Caco-2 (cell line): ENCODE data around the gene SDHB. TPM values are rescaled to one million over a fixed set of nuclear protein-coding genes. Genes with fewer than 3 reads are reported as not detected.

ENCODE experiments used
- BruUV-seq: library from RNA; stranded (reverse); fragments of 400-500 nt; replicated peaks from 2 replicates; lab custom pipeline; 2021; lab: Mats Ljungman, UMichigan
- CTCF ChIA-PET: fragments of 300-600 bp; sonication (Branson Sonifier 250); formaldehyde crosslinking; loops from one replicate; lab custom pipeline; 2022; ENCODE audit warnings: antibody characterized with exemption; lab: Charles Lee
- POLR2A ChIA-PET: fragments of 300-600 bp; sonication (Branson Sonifier 250); formaldehyde crosslinking; loops from one replicate; lab custom pipeline; 2022; ENCODE audit warnings: antibody characterized with exemption; lab: Charles Lee
- DNase-seq, 2 experiments: peaks; one replicate each; pipeline versions ENCODE4 v3.0.0 to v3.0.0-alpha.2; 2020 to 2022
- H3K27me3 ChIP-seq: replicated peaks from 2 replicates; pipeline ENCODE4 v1.6.0; 2011; ENCODE audit warnings: low read length; ENCODE audit not compliant: control insufficient read depth, insufficient read depth
- H3K36me3 ChIP-seq: 2 replicates; pipeline ENCODE4 v1.5.1; 2011; ENCODE audit warnings: low read length; ENCODE audit not compliant: control insufficient read depth, insufficient read depth
- H3K4me1 ChIP-seq: fragments of 250-450 bp; sonication (Bioruptor Pico); 2 replicates; pipeline ENCODE4 v1.5.1; 2020; ENCODE audit warnings: mild to moderate bottlenecking
- H3K4me3 ChIP-seq: 2 replicates; pipeline ENCODE4 v1.5.1; 2011; ENCODE audit warnings: low read depth, mild to moderate bottlenecking, control low read depth, low read length
- H3K9me3 ChIP-seq: fragments of 250-450 bp; sonication (Bioruptor Pico); 2 replicates; pipeline ENCODE4 v1.5.1; 2020; ENCODE audit warnings: mild to moderate bottlenecking, moderate library complexity
- H3K27ac Mint-ChIP-seq: one replicate; pipeline ENCODE4 v1.8.0; 2022; ENCODE audit warnings: mixed read lengths; ENCODE audit not compliant: unreplicated experiment
- H3K27me3 Mint-ChIP-seq: one replicate; pipeline ENCODE4 v1.8.0; 2022; ENCODE audit warnings: mixed read lengths; ENCODE audit not compliant: insufficient read depth, unreplicated experiment
- H3K36me3 Mint-ChIP-seq: one replicate; pipeline ENCODE4 v1.8.0; 2022; ENCODE audit warnings: mild to moderate bottlenecking, mixed read lengths; ENCODE audit not compliant: insufficient read depth, unreplicated experiment
- H3K4me1 Mint-ChIP-seq: one replicate; pipeline ENCODE4 v1.8.0; 2022; ENCODE audit warnings: low read depth, mixed read lengths; ENCODE audit not compliant: unreplicated experiment
- H3K4me3 Mint-ChIP-seq: one replicate; pipeline ENCODE4 v1.8.0; 2022; ENCODE audit warnings: mild to moderate bottlenecking, moderate library complexity, mixed read lengths; ENCODE audit not compliant: unreplicated experiment
- H3K9me3 Mint-ChIP-seq: one replicate; pipeline ENCODE4 v1.8.0; 2022; ENCODE audit warnings: mixed read lengths; ENCODE audit not compliant: unreplicated experiment
- intact Hi-C: fragments of 100-400 bp; cut with micrococcal nuclease; formaldehyde crosslinking; loops from one replicate; pipeline ENCODE4 v1.10.0; 2022; ENCODE audit not compliant: unreplicated experiment
- total RNA-seq: library from RNA; stranded (reverse); gene quantifications from 2 replicates; pipeline ENCODE4 v1.2.3, GENCODE V29; 2022
- TF ChIP-seq, protein P1 (sequence below), 2 experiments: fragments of 200-600 bp in 1 of 2; IDR thresholded peaks; 1 replicate in 1 of 2; 2 replicates in 1 of 2; pipeline versions ENCODE4 v1.5.1 to v1.8.0; 2011 to 2022; ENCODE audit warnings: antibody characterized with exemption in 1 of 2, control low read depth in 1 of 2, inconsistent platforms in 1 of 2, low read depth in 1 of 2, low read length in 1 of 2, mild to moderate bottlenecking in 1 of 2, moderate library complexity in 1 of 2; ENCODE audit not compliant: insufficient read depth in 1 of 2, severe bottlenecking in 1 of 2, unreplicated experiment in 1 of 2

Gene SDHB
- total RNA-seq, 1 experiment from 2014 or later, result 91.5 TPM

DNA sequence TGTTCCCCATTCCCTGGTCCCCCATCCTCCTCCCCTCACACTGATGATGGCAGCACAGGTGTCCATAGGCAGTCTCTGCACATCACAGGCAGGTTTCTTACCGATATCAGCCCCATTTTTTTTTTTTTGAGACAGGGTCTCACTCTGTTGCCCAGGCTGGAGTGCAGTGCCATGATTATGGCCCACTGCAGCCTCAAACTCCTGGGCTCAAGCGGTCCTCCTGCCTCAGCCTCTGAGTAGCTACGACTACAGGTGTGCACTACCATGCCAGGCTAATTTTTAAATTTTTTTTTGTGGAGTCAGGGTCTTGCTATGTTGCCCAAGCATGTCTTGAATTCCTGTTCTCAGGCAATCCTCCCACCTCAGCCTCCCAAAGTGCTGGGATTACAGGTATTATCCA, 28.9 kb upstream of the SDHB start:
- no peaks in the 10 kb centered on the region for H3K27me3 Mint-ChIP-seq
- H3K9me3 ChIP-seq, result no peaks in the 10 kb centered on the region
- H3K9me3 Mint-ChIP-seq, result no peaks in the 10 kb centered on the region
- TF ChIP-seq, protein P1, sequence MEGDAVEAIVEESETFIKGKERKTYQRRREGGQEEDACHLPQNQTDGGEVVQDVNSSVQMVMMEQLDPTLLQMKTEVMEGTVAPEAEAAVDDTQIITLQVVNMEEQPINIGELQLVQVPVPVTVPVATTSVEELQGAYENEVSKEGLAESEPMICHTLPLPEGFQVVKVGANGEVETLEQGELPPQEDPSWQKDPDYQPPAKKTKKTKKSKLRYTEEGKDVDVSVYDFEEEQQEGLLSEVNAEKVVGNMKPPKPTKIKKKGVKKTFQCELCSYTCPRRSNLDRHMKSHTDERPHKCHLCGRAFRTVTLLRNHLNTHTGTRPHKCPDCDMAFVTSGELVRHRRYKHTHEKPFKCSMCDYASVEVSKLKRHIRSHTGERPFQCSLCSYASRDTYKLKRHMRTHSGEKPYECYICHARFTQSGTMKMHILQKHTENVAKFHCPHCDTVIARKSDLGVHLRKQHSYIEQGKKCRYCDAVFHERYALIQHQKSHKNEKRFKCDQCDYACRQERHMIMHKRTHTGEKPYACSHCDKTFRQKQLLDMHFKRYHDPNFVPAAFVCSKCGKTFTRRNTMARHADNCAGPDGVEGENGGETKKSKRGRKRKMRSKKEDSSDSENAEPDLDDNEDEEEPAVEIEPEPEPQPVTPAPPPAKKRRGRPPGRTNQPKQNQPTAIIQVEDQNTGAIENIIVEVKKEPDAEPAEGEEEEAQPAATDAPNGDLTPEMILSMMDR (IDR thresholded peaks at IDR 0.05; ENCODE audit: insufficient read depth in 1 of 2, low read depth in 1 of 2, low read length in 1 of 2, severe bottlenecking in 1 of 2, unreplicated experiment in 1 of 2), result no peak
- H3K27ac Mint-ChIP-seq, result no peak overlapping the region
- no peak overlapping the region for H3K4me3 ChIP-seq
- no peak for DNase-seq
- no peaks in the 10 kb centered on the region for H3K4me1 Mint-ChIP-seq
- H3K36me3 Mint-ChIP-seq, result no peaks in the 10 kb centered on the region
- H3K4me1 ChIP-seq, result no peaks in the 10 kb centered on the region
- CTCF ChIA-PET, result no interaction called here
- no peaks in the 10 kb centered on the region for H3K27me3 ChIP-seq
- no peaks in the 10 kb centered on the region for H3K36me3 ChIP-seq
- POLR2A ChIA-PET, result no interaction called here
- BruUV-seq, result no TSS peak
- intact Hi-C loops, result no loop called here
- H3K4me3 Mint-ChIP-seq, result no peak overlapping the region

DNA sequence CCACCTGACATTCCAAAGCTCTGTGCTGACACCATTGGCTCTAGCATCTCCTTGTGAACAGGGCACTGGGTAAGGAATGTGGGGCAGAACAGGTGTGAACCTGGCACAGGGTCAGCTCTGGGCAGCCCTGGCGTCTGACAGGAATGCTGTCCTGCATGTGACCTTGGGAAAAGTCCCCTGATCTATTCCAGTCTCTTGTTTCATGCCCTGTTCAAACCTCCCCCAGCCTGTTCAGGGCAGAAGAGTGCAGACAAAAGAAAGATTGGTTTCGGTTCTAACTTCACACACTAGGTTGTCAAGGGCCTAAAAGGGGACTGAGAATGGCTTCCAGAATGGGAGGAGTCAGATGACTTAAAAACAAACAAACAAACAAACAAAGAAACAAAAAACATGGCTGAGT, 27.6 kb upstream of the SDHB start:
- TF ChIP-seq, protein P1 (IDR thresholded peaks at IDR 0.05; ENCODE audit: insufficient read depth in 1 of 2, low read depth in 1 of 2, low read length in 1 of 2, severe bottlenecking in 1 of 2, unreplicated experiment in 1 of 2), result no peak
- H3K4me3 Mint-ChIP-seq, result no peak overlapping the region
- no peaks in the 10 kb centered on the region for H3K36me3 Mint-ChIP-seq
- H3K9me3 ChIP-seq, result no peaks in the 10 kb centered on the region
- ChIA-PET POLR2A (no interaction called here), CTCF (no interaction called here)
- intact Hi-C loops, result no loop called here
- H3K36me3 ChIP-seq, result no peaks in the 10 kb centered on the region
- no peaks in the 10 kb centered on the region for H3K27me3 ChIP-seq
- H3K27ac Mint-ChIP-seq, result no peak overlapping the region
- H3K9me3 Mint-ChIP-seq, result no peaks in the 10 kb centered on the region
- H3K27me3 Mint-ChIP-seq, result no peaks in the 10 kb centered on the region
- H3K4me1 Mint-ChIP-seq, result no peaks in the 10 kb centered on the region
- no TSS peak for BruUV-seq
- no peaks in the 10 kb centered on the region for H3K4me1 ChIP-seq
- H3K4me3 ChIP-seq, result no peak overlapping the region
- no peak for DNase-seq

DNA sequence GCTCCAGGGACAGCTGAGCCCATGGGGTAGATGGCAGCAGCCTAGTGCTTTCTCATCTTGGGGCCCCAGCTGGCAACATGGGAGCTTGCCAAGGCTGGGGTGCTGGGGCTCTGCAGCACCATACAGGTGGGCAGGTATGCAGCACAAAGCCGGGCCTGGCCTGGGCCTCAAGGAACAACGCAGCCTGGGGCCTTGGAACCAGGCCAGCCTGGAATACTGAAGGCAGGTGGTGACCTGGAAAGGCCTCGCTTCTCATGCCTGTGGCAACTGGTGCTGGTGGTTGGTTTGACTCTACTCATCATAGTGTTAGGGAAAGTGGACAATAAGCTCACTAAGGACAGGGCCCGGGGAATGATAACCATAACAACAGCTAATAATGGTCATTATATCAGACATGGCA, 27.0 kb upstream of the SDHB start:
- Histone ChIP-seq H3K36me3 (no peaks in the 10 kb centered on the region), H3K27me3 (no peaks in the 10 kb centered on the region), H3K4me1 (no peaks in the 10 kb centered on the region), H3K4me3 (no peak overlapping the region), H3K9me3 (no peaks in the 10 kb centered on the region)
- Mint-ChIP-seq H3K27me3 (no peaks in the 10 kb centered on the region), H3K36me3 (no peaks in the 10 kb centered on the region), H3K9me3 (no peaks in the 10 kb centered on the region), H3K4me1 (no peaks in the 10 kb centered on the region), H3K4me3 (no peak overlapping the region), H3K27ac (no peak overlapping the region)
- BruUV-seq, result no TSS peak
- POLR2A ChIA-PET, result no interaction called here
- intact Hi-C loops, result no loop called here
- DNase-seq, result no peak
- TF ChIP-seq, protein P1 (IDR thresholded peaks at IDR 0.05; ENCODE audit: insufficient read depth in 1 of 2, low read depth in 1 of 2, low read length in 1 of 2, severe bottlenecking in 1 of 2, unreplicated experiment in 1 of 2), result no peak
- CTCF ChIA-PET, result no interaction called here
